ENCODE results near the gene CTSS. TPM values are rescaled to one million over a fixed set of nuclear protein-coding genes. Genes with fewer than 3 reads are reported as not detected.

Gene CTSS
- total RNA-seq, 1 experiment from 2014 or later, result not detected

- H3K4me3 Mint-ChIP-seq, result no peak overlapping the region
- no peaks in the 10 kb centered on the region for H3K79me2 ChIP-seq (ENCODE audit: insufficient read depth, low read length)
- H2BK12ac ChIP-seq (ENCODE audit: insufficient read length, low read depth, low read length), result no peak overlapping the region
- H3K79me1 ChIP-seq (ENCODE audit: insufficient read depth, low read depth, low read length, poor library complexity, severe bottlenecking), result no peaks in the 10 kb centered on the region
- H3K27ac Mint-ChIP-seq, result no peak overlapping the region
- H2BK15ac ChIP-seq (ENCODE audit: low read depth, low read length), result no peak overlapping the region
- H2AK5ac ChIP-seq (ENCODE audit: insufficient read length, low read length), result no peak overlapping the region
- H2AFZ ChIP-seq (ENCODE audit: low read length), result no peak overlapping the region
- H2BK120ac ChIP-seq (ENCODE audit: low read depth, low read length, poor library complexity, severe bottlenecking), result no peak overlapping the region
- no peak overlapping the region for H3K4me2 ChIP-seq (ENCODE audit: insufficient read depth, insufficient read length, low read length)
- no peak overlapping the region for H2BK20ac ChIP-seq (ENCODE audit: low read depth, low read length, poor library complexity, severe bottlenecking)
- no peak overlapping the region for H4K5ac ChIP-seq (ENCODE audit: insufficient read length, low read depth, low read length)
- H3K27ac ChIP-seq (ENCODE audit: insufficient read length, low read depth, low read length), result no peak overlapping the region
- no CpG with 5 or more reads among the region's 2 CpGs for WGBS (ENCODE audit: extremely low coverage, insufficient read length, low lambda C conversion rate)
- no peaks in the 10 kb centered on the region for H3K23me2 ChIP-seq (ENCODE audit: insufficient read length, low read depth, low read length, poor library complexity, severe bottlenecking)
- no peaks in the 10 kb centered on the region for H3K9me3 ChIP-seq (ENCODE audit: control insufficient read depth, low read depth, low read length)
- H3K36me3 Mint-ChIP-seq (ENCODE audit: insufficient read depth in 1 of 3, low read depth in 3 of 3), result 0 out of 7 replicates have a peak, but pooled peaks cover 0 to 1% (median 0%) of the 10 kb centered on the region in 3 experiments
- H3K4me1 Mint-ChIP-seq, result no peaks in the 10 kb centered on the region
- H3K27me3 Mint-ChIP-seq (ENCODE audit: low read depth), result no peaks in the 10 kb centered on the region
- H3K27me3 ChIP-seq (ENCODE audit: insufficient read depth, low read length), result no peaks in the 10 kb centered on the region
- peaks cover 0 to 6% of the 10 kb centered on the region in 2 experiments; a peak in 1 of 5 replicates for H3K9me3 Mint-ChIP-seq
- H3K4me1 ChIP-seq (ENCODE audit: insufficient read depth, low read length), result no peaks in the 10 kb centered on the region
- no peak overlapping the region for H3K23ac ChIP-seq (ENCODE audit: insufficient read length, low read depth, low read length)
- no peak overlapping the region for H4K8ac ChIP-seq (replicated peaks; ENCODE audit: insufficient read length, low read depth, low read length)
- TF ChIP-seq CTCF (conservative IDR thresholded peaks at IDR 0.05), result no peak
- DNase-seq, result no peak
- no peaks in the 10 kb centered on the region for H4K20me1 ChIP-seq (ENCODE audit: control insufficient read depth, insufficient read depth, insufficient read length)
- H4K91ac ChIP-seq (ENCODE audit: insufficient read length, low read depth, low read length), result no peak overlapping the region
- no peak overlapping the region for H3K14ac ChIP-seq (ENCODE audit: insufficient read depth, low read length)
- H3T11ph ChIP-seq (ENCODE audit: low read length), result no peak overlapping the region
- no peak overlapping the region for H3K18ac ChIP-seq (ENCODE audit: insufficient read length, low read depth, low read length)
- no peak overlapping the region for H3K4ac ChIP-seq (ENCODE audit: low read depth, low read length)
- H3K56ac ChIP-seq (ENCODE audit: insufficient read length, low read depth, low read length), result no peak overlapping the region
- no peak overlapping the region for H2BK5ac ChIP-seq (ENCODE audit: insufficient read length, low read length)
- no peak overlapping the region for H3K9ac ChIP-seq (ENCODE audit: extremely low read depth, insufficient read length, low read length)
Measured at GRCh38 chr1:150724336-150724735, 41.2 kb downstream of the CTSS start.
